PFSK-1 (cell line): ENCODE results near the gene THSD7B.

ENCODE experiments used
- TAF1 ChIP-seq: IDR thresholded peaks from 2 replicates; pipeline ENCODE4 v1.6.1; 2012; ENCODE audit warnings: low read length, control low read depth, borderline replicate concordance; ENCODE audit not compliant: insufficient read depth
- TF ChIP-seq, protein P1 (sequence below), 2 experiments: IDR thresholded peaks; 2 replicates each; pipeline versions ENCODE4 v1.6.1 to v1.8.0; 2011 to 2012; ENCODE audit warnings: low read depth in 2 of 2, low read length in 2 of 2, control low read depth in 1 of 2, inconsistent platforms in 1 of 2, mild to moderate bottlenecking in 1 of 2, moderate library complexity in 1 of 2; ENCODE audit not compliant: insufficient read depth in 1 of 2

- TF ChIP-seq, protein P1, sequence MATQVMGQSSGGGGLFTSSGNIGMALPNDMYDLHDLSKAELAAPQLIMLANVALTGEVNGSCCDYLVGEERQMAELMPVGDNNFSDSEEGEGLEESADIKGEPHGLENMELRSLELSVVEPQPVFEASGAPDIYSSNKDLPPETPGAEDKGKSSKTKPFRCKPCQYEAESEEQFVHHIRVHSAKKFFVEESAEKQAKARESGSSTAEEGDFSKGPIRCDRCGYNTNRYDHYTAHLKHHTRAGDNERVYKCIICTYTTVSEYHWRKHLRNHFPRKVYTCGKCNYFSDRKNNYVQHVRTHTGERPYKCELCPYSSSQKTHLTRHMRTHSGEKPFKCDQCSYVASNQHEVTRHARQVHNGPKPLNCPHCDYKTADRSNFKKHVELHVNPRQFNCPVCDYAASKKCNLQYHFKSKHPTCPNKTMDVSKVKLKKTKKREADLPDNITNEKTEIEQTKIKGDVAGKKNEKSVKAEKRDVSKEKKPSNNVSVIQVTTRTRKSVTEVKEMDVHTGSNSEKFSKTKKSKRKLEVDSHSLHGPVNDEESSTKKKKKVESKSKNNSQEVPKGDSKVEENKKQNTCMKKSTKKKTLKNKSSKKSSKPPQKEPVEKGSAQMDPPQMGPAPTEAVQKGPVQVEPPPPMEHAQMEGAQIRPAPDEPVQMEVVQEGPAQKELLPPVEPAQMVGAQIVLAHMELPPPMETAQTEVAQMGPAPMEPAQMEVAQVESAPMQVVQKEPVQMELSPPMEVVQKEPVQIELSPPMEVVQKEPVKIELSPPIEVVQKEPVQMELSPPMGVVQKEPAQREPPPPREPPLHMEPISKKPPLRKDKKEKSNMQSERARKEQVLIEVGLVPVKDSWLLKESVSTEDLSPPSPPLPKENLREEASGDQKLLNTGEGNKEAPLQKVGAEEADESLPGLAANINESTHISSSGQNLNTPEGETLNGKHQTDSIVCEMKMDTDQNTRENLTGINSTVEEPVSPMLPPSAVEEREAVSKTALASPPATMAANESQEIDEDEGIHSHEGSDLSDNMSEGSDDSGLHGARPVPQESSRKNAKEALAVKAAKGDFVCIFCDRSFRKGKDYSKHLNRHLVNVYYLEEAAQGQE (IDR thresholded peaks at IDR 0.05; ENCODE audit: insufficient read depth in 1 of 2, low read depth in 2 of 2, low read length in 2 of 2): no peak
- TF ChIP-seq TAF1: no peak
Observed at GRCh38 chr2:137050949-137051348, 285.6 kb downstream of the THSD7B start.
